CD4-positive, alpha-beta T cell treated with Interferon gamma for 1 hour (primary cell): ENCODE measurements around the gene RSPO4.

Experiments
- DNase-seq: peaks from one replicate; pipeline ENCODE4 v3.0.0-alpha.2; 2020

Gene RSPO4

DNA sequence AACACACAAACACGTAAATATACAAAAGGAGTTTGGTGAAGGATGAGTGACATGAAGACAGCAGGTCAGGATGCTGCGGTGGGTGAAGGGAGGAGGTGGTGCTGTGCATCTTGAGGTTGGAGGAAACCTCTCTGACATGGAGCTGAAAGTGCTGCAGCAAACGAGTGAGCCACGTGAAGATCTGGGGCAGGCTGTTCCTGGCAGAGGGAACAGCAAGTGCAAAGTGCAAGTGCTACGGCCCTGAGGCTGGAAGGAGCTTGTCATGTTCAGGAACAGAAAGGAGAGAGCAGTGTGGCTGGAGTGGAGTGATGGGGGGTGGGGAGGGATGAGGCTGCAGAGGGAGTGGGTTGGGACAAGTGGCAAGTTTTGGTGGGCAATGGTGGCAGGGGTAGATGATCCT lies 61.2 kb downstream of the RSPO4 start:
- no peak for DNase-seq

GRCh38 chr20:939606-940005 lies 62.5 kb downstream of the RSPO4 start:
- DNase-seq = no peak

DNA sequence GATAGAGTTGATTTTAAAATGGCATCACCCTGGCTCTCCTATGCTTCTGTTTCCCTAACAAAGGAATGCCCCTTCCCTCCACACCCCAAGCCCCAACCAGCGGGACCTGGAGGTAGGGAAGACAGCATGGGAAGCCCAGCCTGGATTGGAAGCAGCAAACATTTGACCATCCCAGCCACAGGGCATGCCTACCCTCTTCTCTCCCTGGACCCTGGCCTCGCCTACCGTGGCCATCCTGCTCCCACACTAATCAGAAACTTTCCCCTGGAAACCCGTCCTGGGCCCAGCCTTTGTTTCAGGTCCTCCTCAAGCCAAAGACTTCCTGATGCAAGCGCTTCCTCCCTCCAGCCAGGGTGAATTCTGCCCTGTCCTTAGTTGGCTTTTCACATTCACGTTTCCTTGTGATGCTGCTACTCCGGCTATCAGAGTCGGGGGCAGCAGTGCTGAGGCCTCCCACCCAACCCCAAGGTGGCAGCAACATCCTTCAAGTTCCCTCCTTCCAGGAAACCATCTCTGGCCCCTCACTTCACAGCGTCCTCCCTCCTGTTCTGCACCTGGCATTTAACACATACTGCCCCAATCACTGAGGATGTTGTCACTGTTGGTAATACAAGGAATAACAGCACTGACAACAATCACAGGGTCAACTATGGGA lies 67.8 kb downstream of the RSPO4 start:
- no peak for DNase-seq

- DNase-seq = no peak
These were observed 69.1 kb downstream of the RSPO4 start for GRCh38 chr20:933029-933428.

- DNase-seq = no peak
These were observed 70.7 kb downstream of the RSPO4 start for GRCh38 chr20:931401-931800.

DNA sequence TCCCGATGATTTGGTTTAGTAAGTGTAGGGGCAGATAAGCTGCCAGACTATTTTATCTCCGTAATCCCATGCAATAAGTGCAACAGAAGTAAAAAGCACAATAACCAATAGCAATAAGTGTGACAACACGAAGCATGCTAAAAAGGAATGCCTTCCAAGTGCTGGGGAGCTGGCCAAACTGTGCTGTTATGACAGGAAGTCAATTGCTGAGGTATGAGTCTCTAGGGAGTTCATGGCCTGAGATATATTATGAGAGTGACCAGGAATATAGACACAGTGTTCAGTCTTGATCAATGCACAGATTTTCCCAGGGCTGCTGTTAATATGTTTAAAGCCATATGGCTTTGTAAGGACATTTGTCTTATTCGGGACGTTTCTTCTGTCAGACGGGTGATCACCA lies 75.4 kb downstream of the RSPO4 start:
- DNase-seq = no peak

GRCh38 chr20:925516-925915 lies 76.6 kb downstream of the RSPO4 start:
- DNase-seq = no peak

GRCh38 chr20:924639-925038 lies 77.5 kb downstream of the RSPO4 start:
- DNase-seq = peak; percentile 14

DNA sequence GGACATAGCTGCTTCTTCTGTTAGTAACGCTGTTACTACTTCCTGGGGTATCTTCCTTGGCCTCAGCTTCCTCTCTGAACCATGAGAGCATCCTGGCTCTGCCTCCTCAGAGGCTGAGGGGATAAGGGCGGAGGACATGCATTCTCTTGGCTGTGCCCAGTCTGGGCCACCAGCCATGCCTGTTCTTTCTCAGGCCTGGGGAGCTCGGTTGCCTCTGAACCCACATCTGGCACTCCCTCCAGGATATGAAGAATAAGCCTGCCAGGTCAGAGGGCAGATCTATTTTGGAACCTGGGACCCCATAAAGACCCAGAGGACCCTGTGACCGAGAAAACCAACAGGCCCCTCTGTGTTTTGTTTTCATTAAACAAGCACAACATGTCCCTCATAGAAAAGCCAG lies 79.3 kb downstream of the RSPO4 start:
- no peak for DNase-seq

- DNase-seq = no peak
These were observed 81.0 kb downstream of the RSPO4 start for GRCh38 chr20:921068-921467.

GRCh38 chr20:920311-920710 lies 81.8 kb downstream of the RSPO4 start:
- no peak for DNase-seq

- DNase-seq = no peak
These were observed 82.6 kb downstream of the RSPO4 start for GRCh38 chr20:919491-919916.

DNA sequence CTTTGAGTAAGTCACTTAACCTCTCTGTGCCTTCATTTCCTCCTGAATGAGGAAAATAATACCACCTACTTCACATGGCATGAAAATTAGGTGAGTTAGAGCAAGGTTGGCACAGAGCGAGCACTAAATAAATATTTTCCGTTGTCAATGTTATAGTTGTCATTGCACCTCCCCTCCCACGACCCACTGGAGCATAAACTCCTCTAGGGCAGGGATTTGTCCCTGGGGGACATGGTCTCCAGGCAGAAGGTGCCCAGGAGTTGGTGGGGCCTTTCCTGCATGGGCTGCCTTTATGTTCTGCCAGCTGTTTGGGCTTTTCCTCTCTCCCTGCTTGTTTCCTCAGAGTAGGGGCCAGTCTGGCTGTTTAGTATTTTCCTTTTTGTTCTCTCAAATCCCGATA lies 84.7 kb downstream of the RSPO4 start:
- DNase-seq = no peak

GRCh38 chr20:916825-917224 lies 85.3 kb downstream of the RSPO4 start:
- DNase-seq = no peak

DNA sequence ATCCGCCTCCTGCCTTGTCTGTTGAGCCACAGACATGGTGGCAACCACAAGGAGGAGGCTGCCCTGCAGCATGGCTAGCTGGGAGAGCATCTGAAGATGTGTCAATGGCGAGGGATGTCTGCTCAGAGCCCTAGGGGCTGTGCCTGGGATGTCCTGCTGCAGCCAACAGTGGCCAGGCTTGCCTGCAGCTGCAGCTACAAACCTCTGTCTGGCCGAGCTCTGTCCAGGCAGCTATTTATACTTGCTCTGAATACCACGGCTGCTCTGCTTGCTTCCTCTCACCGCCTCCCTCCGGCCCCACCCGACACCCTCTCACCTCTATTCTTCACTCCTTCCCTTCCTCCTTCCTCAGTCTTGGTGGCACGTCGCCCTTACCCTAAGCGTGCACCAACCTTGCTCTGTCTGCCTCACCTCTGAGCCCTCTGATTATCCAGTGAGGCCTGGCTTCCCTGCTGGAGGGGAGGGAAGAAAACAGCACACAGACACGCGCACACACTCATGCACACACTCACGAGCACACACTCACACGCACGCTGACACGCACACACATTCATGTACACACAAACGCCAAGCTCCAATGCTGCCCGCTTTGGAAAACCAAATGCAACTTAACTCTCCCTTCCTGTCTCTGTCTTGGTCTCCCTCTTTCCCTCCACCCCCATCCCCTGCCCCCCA lies 85.8 kb downstream of the RSPO4 start, which contains the start of gene ANGPT4:
TSS of gene ANGPT4 (minus strand) at position 210 of the 675 bp plus-strand sequence. CDS start at position 90, 120 bp downstream.
- no peak for DNase-seq

GRCh38 chr20:914727-915498 lies 87.2 kb downstream of the RSPO4 start:
- DNase-seq = no peak

- DNase-seq = no peak
These were observed 88.7 kb downstream of the RSPO4 start for GRCh38 chr20:913306-913849.

GRCh38 chr20:911882-912600 lies 90.1 kb downstream of the RSPO4 start:
- DNase-seq = no peak

DNA sequence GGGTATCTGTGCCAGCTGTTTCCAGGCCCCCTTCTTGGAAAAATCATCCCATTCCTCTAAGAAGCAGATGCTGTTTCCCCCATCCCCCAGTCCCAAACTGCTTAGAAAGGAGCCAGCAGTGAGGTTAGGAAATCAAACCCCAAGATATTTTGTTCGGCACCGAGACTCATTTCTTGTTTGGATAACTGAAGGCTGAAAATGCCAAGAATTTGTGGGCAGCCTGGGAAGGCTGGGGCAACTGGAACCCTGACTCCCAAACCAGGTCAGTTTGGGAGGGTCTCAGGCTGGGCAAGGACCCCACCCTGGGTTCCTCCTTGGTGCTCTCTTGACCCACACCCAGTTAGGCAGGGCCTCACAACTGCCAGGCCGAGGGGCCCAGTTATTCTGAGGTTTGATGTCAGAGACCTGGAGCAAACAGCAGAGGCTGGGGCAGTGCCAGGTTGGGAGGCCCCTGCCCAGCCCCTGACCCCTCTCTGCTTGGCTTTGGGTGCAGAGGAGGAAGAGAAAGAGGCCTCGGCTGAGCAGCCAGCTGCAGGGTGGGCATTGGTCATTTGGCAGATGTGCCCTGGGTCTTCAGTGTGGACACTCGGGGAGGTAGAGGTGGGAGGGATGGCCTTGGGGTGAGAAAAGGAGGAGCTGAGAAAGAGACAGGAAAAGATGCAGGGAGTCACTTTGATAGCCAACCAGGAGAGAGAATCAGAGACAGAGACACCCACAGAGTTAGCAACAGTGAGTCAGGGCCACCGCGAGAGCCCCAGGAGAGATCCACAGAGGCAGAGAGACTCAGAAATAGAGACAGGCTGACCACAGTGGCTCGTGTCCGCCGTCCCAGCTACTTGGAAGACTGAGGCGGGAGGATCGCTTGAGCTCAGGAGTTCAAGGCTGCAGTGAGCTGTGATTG lies 91.0 kb downstream of the RSPO4 start:
- DNase-seq = no peak

GRCh38 chr20:910132-910869 lies 91.8 kb downstream of the RSPO4 start:
- DNase-seq = no peak

- DNase-seq = no peak
These were observed 92.5 kb downstream of the RSPO4 start for GRCh38 chr20:909641-910040.
